Activated CD8-positive, alpha-beta memory T cell treated with anti-CD3 and anti-CD28 coated beads, Interleukin-2, amount 50 U/mL, for 24 hours (primary cell): ENCODE measurements around the gene KIAA0319L.
A peak's percentile ranks its signal among the peaks of the same experiment; 100 is the strongest.
"Not testable (repeated sequence)": the region's sequence is repeated elsewhere in the genome, so short reads cannot be mapped to it uniquely, and the experiment has no call there.

Experiments used
- DNase-seq: peaks from one replicate; pipeline ENCODE4 v3.0.0-alpha.2; 2020; ENCODE audit errors: extremely low read depth

Gene KIAA0319L

GRCh38 chr1:35581621-35582020 is 24.4 kb upstream of the KIAA0319L start:
- DNase-seq: not testable (repeated sequence)

- DNase-seq: no peak
Observed at GRCh38 chr1:35580949-35581388, 23.8 kb upstream of the KIAA0319L start.

- DNase-seq: no peak
Observed at GRCh38 chr1:35577071-35577998, 20.1 kb upstream of the KIAA0319L start.

- not testable (repeated sequence) for DNase-seq
Observed at GRCh38 chr1:35576766-35577070, 19.5 kb upstream of the KIAA0319L start.

GRCh38 chr1:35576061-35576765 is 19.0 kb upstream of the KIAA0319L start:
- no peak for DNase-seq

- no peak for DNase-seq
Observed at GRCh38 chr1:35575416-35575958, 18.3 kb upstream of the KIAA0319L start.

GRCh38 chr1:35574655-35575415 is 17.6 kb upstream of the KIAA0319L start:
- DNase-seq: no peak

GRCh38 chr1:35574125-35574654 is 17.0 kb upstream of the KIAA0319L start:
- no peak for DNase-seq

- no peak for DNase-seq
Observed at GRCh38 chr1:35573198-35574124, 16.3 kb upstream of the KIAA0319L start, which contains the start of gene TFAP2E. Gene TFAP2E (plus strand): TSS chr1:35573314. CDS start chr1:35573578, 264 bp downstream.

- no peak for DNase-seq
Observed at GRCh38 chr1:35572296-35572695, 15.1 kb upstream of the KIAA0319L start.

- DNase-seq: no peak
Observed at GRCh38 chr1:35571263-35571662, 14.1 kb upstream of the KIAA0319L start.

- no peak for DNase-seq
Observed at GRCh38 chr1:35570589-35571137, 13.5 kb upstream of the KIAA0319L start.

- no peak for DNase-seq
Observed at GRCh38 chr1:35569936-35570335, 12.7 kb upstream of the KIAA0319L start.

- peak; percentile 32 for DNase-seq
Observed at GRCh38 chr1:35568975-35569395, 11.8 kb upstream of the KIAA0319L start.

- no peak for DNase-seq
Observed at GRCh38 chr1:35567947-35568558, 10.8 kb upstream of the KIAA0319L start.

GRCh38 chr1:35565742-35566133 is 8.5 kb upstream of the KIAA0319L start:
- no peak for DNase-seq

GRCh38 chr1:35564884-35565741 is 7.9 kb upstream of the KIAA0319L start:
- DNase-seq: no peak

- peak; percentile 63 for DNase-seq
Observed at GRCh38 chr1:35564037-35564883, 7.1 kb upstream of the KIAA0319L start.
